HepG2 (cell line): ENCODE measurements around the gene SLC22A4.

Experiments used
- NR2F2 ChIP-seq: IDR thresholded peaks from 2 replicates; pipeline ENCODE4 v1.6.1; 2012; ENCODE audit warnings: low read depth, inconsistent platforms, borderline replicate concordance
- PITX1 ChIP-seq: sonication (generic); formaldehyde crosslinking; IDR thresholded peaks from 2 replicates; pipeline ENCODE4 v1.5.1; 2020; ENCODE audit warnings: mild to moderate bottlenecking, missing genetic modification reagents
- POLR2A ChIP-seq, 2 experiments: IDR thresholded peaks; 2 replicates each; pipeline ENCODE4 v1.6.1; 2011; ENCODE audit warnings: low read depth in 2 of 2, low read length in 2 of 2, mild to moderate bottlenecking in 1 of 2, moderate library complexity in 1 of 2; ENCODE audit not compliant: insufficient read depth in 1 of 2
- SIX1 ChIP-seq: sonication (generic); formaldehyde crosslinking; IDR thresholded peaks from 2 replicates; pipeline ENCODE4 v1.4.0; 2020; ENCODE audit warnings: missing genetic modification reagents, borderline replicate concordance
- SOX13 ChIP-seq, 3 experiments: fragments of 450-650 bp in 1 of 3; sonication (generic) in 1 of 3; formaldehyde crosslinking in 1 of 3; IDR thresholded peaks in 2 of 3; conservative IDR thresholded peaks in 1 of 3; 2 replicates each; pipeline versions ENCODE4 v1.5.0 to v1.6.1; 2016 to 2020; ENCODE audit warnings: antibody characterized with exemption in 1 of 3, mild to moderate bottlenecking in 1 of 3, missing compliant biosample characterization in 1 of 3, missing genetic modification reagents in 1 of 3, moderate library complexity in 1 of 3
- SP2 ChIP-seq: sonication (generic); formaldehyde crosslinking; IDR thresholded peaks from 2 replicates; pipeline ENCODE4 v1.5.1; 2020; ENCODE audit warnings: mild to moderate bottlenecking, missing genetic modification reagents
- TF ChIP-seq, protein P1 (sequence below): sonication (generic); formaldehyde crosslinking; IDR thresholded peaks from 2 replicates; pipeline ENCODE4 v1.5.0; 2020; ENCODE audit warnings: mild to moderate bottlenecking, missing genetic modification reagents, moderate library complexity
- TF ChIP-seq, protein P2 (sequence below), 2 experiments: sonication (generic) in 1 of 2; formaldehyde crosslinking in 1 of 2; IDR thresholded peaks; 2 replicates each; pipeline versions ENCODE4 v1.5.1 to v1.6.1; 2011 to 2020; ENCODE audit warnings: borderline replicate concordance in 1 of 2, low read depth in 1 of 2, low read length in 1 of 2, mild to moderate bottlenecking in 1 of 2, missing genetic modification reagents in 1 of 2, moderate library complexity in 1 of 2

DNA sequence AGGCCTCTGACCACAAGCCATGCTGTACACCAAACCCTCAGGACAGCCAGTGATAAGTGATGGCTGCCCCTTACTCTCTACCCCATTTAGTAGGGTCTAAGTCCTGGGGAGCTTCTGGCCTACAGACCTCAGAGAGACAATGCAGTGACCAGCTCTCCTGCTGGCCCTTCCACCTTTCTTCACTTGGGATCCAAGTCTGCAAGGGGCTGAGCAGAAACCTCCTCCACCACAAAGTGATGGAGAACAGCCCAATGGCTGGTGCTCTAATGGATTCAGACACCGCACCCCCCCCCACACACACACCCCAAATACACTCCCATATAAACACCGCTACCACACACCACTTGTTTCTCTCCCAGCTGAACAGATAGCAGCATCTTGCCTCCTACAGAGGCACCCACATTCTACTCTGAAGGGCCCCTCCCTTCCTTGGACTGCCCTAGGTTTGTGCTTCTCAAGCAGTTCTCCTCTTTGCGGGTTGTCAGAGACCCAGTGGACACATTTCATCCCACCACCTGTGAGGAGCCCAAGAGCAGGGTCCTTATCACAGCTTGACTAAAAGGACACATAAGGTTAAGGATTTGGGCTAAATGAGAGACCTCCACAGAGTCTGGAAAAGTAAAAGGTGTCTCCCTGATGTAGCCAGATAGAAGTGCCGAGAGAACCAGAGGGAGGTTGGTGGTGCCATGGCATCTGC lies 38.0 kb upstream of the SLC22A4 start:
- TF ChIP-seq, protein P1, sequence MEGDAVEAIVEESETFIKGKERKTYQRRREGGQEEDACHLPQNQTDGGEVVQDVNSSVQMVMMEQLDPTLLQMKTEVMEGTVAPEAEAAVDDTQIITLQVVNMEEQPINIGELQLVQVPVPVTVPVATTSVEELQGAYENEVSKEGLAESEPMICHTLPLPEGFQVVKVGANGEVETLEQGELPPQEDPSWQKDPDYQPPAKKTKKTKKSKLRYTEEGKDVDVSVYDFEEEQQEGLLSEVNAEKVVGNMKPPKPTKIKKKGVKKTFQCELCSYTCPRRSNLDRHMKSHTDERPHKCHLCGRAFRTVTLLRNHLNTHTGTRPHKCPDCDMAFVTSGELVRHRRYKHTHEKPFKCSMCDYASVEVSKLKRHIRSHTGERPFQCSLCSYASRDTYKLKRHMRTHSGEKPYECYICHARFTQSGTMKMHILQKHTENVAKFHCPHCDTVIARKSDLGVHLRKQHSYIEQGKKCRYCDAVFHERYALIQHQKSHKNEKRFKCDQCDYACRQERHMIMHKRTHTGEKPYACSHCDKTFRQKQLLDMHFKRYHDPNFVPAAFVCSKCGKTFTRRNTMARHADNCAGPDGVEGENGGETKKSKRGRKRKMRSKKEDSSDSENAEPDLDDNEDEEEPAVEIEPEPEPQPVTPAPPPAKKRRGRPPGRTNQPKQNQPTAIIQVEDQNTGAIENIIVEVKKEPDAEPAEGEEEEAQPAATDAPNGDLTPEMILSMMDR (CRISPR knock-in tag): no peak
- TF ChIP-seq NR2F2 (no peak), POLR2A (IDR thresholded peaks at IDR 0.05; ENCODE audit: insufficient read depth in 1 of 2, low read depth in 2 of 2, low read length in 2 of 2) (no peak), PITX1 (CRISPR knock-in tag) (no peak), SOX13 (IDR thresholded peaks at IDR 0.05) (no peak), SOX13 (CRISPR knock-in tag; conservative IDR thresholded peaks at IDR 0.05 in 1 of 2, IDR thresholded peaks at IDR 0.05 in 1 of 2) (no peak), SIX1 (no peak), SP2 (CRISPR knock-in tag) (no peak)
- TF ChIP-seq, protein P2, sequence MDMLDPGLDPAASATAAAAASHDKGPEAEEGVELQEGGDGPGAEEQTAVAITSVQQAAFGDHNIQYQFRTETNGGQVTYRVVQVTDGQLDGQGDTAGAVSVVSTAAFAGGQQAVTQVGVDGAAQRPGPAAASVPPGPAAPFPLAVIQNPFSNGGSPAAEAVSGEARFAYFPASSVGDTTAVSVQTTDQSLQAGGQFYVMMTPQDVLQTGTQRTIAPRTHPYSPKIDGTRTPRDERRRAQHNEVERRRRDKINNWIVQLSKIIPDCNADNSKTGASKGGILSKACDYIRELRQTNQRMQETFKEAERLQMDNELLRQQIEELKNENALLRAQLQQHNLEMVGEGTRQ (IDR thresholded peaks at IDR 0.05; ENCODE audit: low read depth, low read length): no peak
- TF ChIP-seq, protein P2 (CRISPR knock-in tag; IDR thresholded peaks at IDR 0.05; ENCODE audit: borderline replicate concordance): no peak
